SK-N-SH treated with all-trans-retinoic acid at 6 μM for 48 hours (cell line): Measurements from ENCODE around the gene ITIH4.

ENCODE experiments used
- ATAC-seq: fragments of 200-7000 bp; cut with Tn5 transposase; 3 replicates; pipeline ENCODE4 v1.9.1; 2020; ENCODE audit warnings: mild to moderate bottlenecking, moderate library complexity
- ARNTL ChIP-seq: fragments of 450-650 bp; formaldehyde crosslinking; IDR thresholded peaks from 2 replicates; pipeline ENCODE4 v1.5.0; 2020; ENCODE audit warnings: low read depth, mild to moderate bottlenecking, moderate library complexity, borderline replicate concordance
- BACH2 ChIP-seq: fragments of 250-450 bp; sonication (Bioruptor Pico); IDR thresholded peaks from 2 replicates; pipeline ENCODE4 v1.9.0; 2021; ENCODE audit warnings: mild to moderate bottlenecking, borderline replicate concordance
- CREB5 ChIP-seq: fragments of 250-450 bp; sonication (Bioruptor Pico); IDR thresholded peaks from 2 replicates; pipeline ENCODE4 v1.5.1; 2020; ENCODE audit warnings: low read depth, mild to moderate bottlenecking, moderate library complexity
- CSDC2 ChIP-seq: fragments of 250-450 bp; sonication (Bioruptor Pico); IDR thresholded peaks from 2 replicates; pipeline ENCODE4 v1.5.0; 2020; ENCODE audit warnings: mild to moderate bottlenecking, moderate library complexity
- CSRNP3 ChIP-seq: fragments of 250-450 bp; sonication (Bioruptor Pico); IDR thresholded peaks from 2 replicates; pipeline ENCODE4 v1.5.1; 2021; ENCODE audit warnings: mild to moderate bottlenecking, moderate library complexity
- ESRRG ChIP-seq: fragments of 250-450 bp; sonication (Bioruptor Pico); IDR thresholded peaks from 2 replicates; pipeline ENCODE4 v1.6.1; 2021; ENCODE audit warnings: mild to moderate bottlenecking
- GLIS3 ChIP-seq: fragments of 250-450 bp; sonication (Bioruptor Pico); IDR thresholded peaks from 2 replicates; pipeline ENCODE4 v1.5.0; 2020; ENCODE audit warnings: mild to moderate bottlenecking, moderate library complexity
- ISL1 ChIP-seq: fragments of 250-450 bp; sonication (Bioruptor Pico); IDR thresholded peaks from 2 replicates; pipeline ENCODE4 v2.1.2; 2022; ENCODE audit warnings: mild to moderate bottlenecking, moderate library complexity
- OSR1 ChIP-seq: fragments of 250-450 bp; sonication (Bioruptor Pico); IDR thresholded peaks from 2 replicates; pipeline ENCODE4 v1.8.0; 2022; ENCODE audit warnings: moderate library complexity, mild to moderate bottlenecking, inconsistent platforms
- POU6F1 ChIP-seq: fragments of 250-450 bp; sonication (Bioruptor Pico); IDR thresholded peaks from 2 replicates; pipeline ENCODE4 v1.8.0; 2021; ENCODE audit warnings: low read depth, mild to moderate bottlenecking, moderate library complexity, borderline replicate concordance
- PPARA ChIP-seq: fragments of 250-450 bp; sonication (Bioruptor Pico); IDR thresholded peaks from 2 replicates; pipeline ENCODE4 v1.5.0; 2020; ENCODE audit warnings: mild to moderate bottlenecking, borderline replicate concordance
- RARB ChIP-seq: fragments of 250-450 bp; sonication (Bioruptor Pico); IDR thresholded peaks from 2 replicates; pipeline ENCODE4 v1.8.0; 2021; ENCODE audit warnings: mild to moderate bottlenecking, moderate library complexity
- SNAI2 ChIP-seq: fragments of 250-450 bp; sonication (Bioruptor Pico); IDR thresholded peaks from 2 replicates; pipeline ENCODE4 v1.5.0; 2020; ENCODE audit warnings: mild to moderate bottlenecking, moderate library complexity
- TCF4 ChIP-seq: fragments of 250-450 bp; sonication (Bioruptor Pico); IDR thresholded peaks from 2 replicates; pipeline ENCODE4 v1.8.0; 2021; ENCODE audit warnings: mild to moderate bottlenecking, moderate library complexity, borderline replicate concordance
- TOX ChIP-seq: fragments of 250-450 bp; sonication (Bioruptor Pico); IDR thresholded peaks from 2 replicates; pipeline ENCODE4 v1.8.0; 2021; ENCODE audit warnings: mild to moderate bottlenecking, moderate library complexity, borderline replicate concordance
- TSHZ2 ChIP-seq: fragments of 250-450 bp; sonication (Bioruptor Pico); IDR thresholded peaks from 2 replicates; pipeline ENCODE4 v1.5.0; 2020; ENCODE audit warnings: mild to moderate bottlenecking, moderate library complexity
- ZC3H10 ChIP-seq: fragments of 250-450 bp; sonication (Bioruptor Pico); IDR thresholded peaks from 2 replicates; pipeline ENCODE4 v1.5.1; 2021; ENCODE audit warnings: mild to moderate bottlenecking, moderate library complexity
- ZFP3 ChIP-seq: fragments of 250-450 bp; sonication (Bioruptor Pico); IDR thresholded peaks from 2 replicates; pipeline ENCODE4 v1.5.0; 2020; ENCODE audit warnings: mild to moderate bottlenecking, moderate library complexity
- ZFP30 ChIP-seq: fragments of 450-650 bp; formaldehyde crosslinking; IDR thresholded peaks from 2 replicates; pipeline ENCODE4 v1.5.0; 2022; ENCODE audit warnings: mild to moderate bottlenecking, moderate library complexity
- ZNF565 ChIP-seq: fragments of 450-650 bp; formaldehyde crosslinking; conservative IDR thresholded peaks from 2 replicates; pipeline ENCODE4 v1.5.0; 2020; ENCODE audit warnings: low read depth, mild to moderate bottlenecking, moderate library complexity
- ZNF70 ChIP-seq: fragments of 450-650 bp; formaldehyde crosslinking; IDR thresholded peaks from 2 replicates; pipeline ENCODE4 v1.5.0; 2020; ENCODE audit warnings: mild to moderate bottlenecking, moderate library complexity
- ZNF8 ChIP-seq: fragments of 450-650 bp; formaldehyde crosslinking; IDR thresholded peaks from 2 replicates; pipeline ENCODE4 v1.5.0; 2020; ENCODE audit warnings: mild to moderate bottlenecking, moderate library complexity

The ITIH4 gene

GRCh38 chr3:52784931-52785590 is 45.4 kb downstream of the ITIH4 start:
- ATAC-seq, result no peak
- no peak for TF ChIP-seq TSHZ2 (CRISPR knock-in tag)
- no peak for TF ChIP-seq BACH2
- no peak for TF ChIP-seq SNAI2
- no peak for TF ChIP-seq ZNF70 (CRISPR knock-in tag)
- no peak for TF ChIP-seq GLIS3

- TF ChIP-seq CSRNP3 (CRISPR knock-in tag) (no peak), CSDC2 (no peak), ZNF8 (CRISPR knock-in tag) (no peak), OSR1 (CRISPR knock-in tag) (no peak), ZFP3 (no peak), ARNTL (CRISPR knock-in tag) (no peak), ZNF565 (CRISPR knock-in tag) (no peak), ZFP30 (no peak), ZC3H10 (no peak), PPARA (CRISPR knock-in tag) (no peak), GLIS3 (no peak), RARB (CRISPR knock-in tag) (no peak), ISL1 (no peak), TCF4 (CRISPR knock-in tag) (no peak), BACH2 (no peak), CREB5 (CRISPR knock-in tag) (no peak), ESRRG (CRISPR knock-in tag) (no peak), SNAI2 (no peak)
- no peak for ATAC-seq
Measured at GRCh38 chr3:52784021-52784621, 46.4 kb downstream of the ITIH4 start.

- TF ChIP-seq SNAI2 (no peak), TCF4 (CRISPR knock-in tag) (no peak), ZFP30 (no peak), CREB5 (CRISPR knock-in tag) (no peak), ZNF565 (CRISPR knock-in tag) (no peak), TSHZ2 (CRISPR knock-in tag) (no peak), CSRNP3 (CRISPR knock-in tag) (no peak), ZNF70 (CRISPR knock-in tag) (no peak), ARNTL (CRISPR knock-in tag) (no peak), RARB (CRISPR knock-in tag) (no peak), TOX (CRISPR knock-in tag) (no peak), ZNF8 (CRISPR knock-in tag) (no peak), GLIS3 (no peak), ZFP3 (no peak), BACH2 (no peak), ESRRG (CRISPR knock-in tag) (no peak), POU6F1 (CRISPR knock-in tag) (no peak), CSDC2 (no peak)
- no peak for ATAC-seq
Measured at GRCh38 chr3:52783211-52783555, 47.3 kb downstream of the ITIH4 start.
